Activated T-helper 1 cell treated with anti-CD3 and anti-CD28 coated beads, Interleukin-12 subunit alpha, Interleukin-12 subunit beta, Interleukin-2, Interleukin-4 antibody, amounts not matched to agents 30 ng/mL and 10 ng/mL and 1 ng/mL, durations not matched to agents 14 hours and 24 hours and 36 hours (primary cell): ENCODE measurements around the gene DDX19B. TPM values are rescaled to one million over a fixed set of nuclear protein-coding genes. Genes with fewer than 3 reads are reported as not detected.
"Not testable (repeated sequence)": the region's sequence is repeated elsewhere in the genome, so short reads cannot be mapped to it uniquely, and the experiment has no call there.

Experiments used
- DNase-seq: peaks from one replicate; pipeline ENCODE4 v3.0.0; 2021; ENCODE audit warnings: low spot score
- H3K27ac Mint-ChIP-seq: one replicate; pipeline ENCODE4 v1.8.0; 2021; ENCODE audit warnings: mild to moderate bottlenecking, mixed read lengths
- H3K27me3 Mint-ChIP-seq: one replicate; pipeline ENCODE4 v1.8.0; 2022; ENCODE audit warnings: mild to moderate bottlenecking, moderate library complexity, mixed read lengths; ENCODE audit not compliant: insufficient read depth
- H3K36me3 Mint-ChIP-seq: one replicate; pipeline ENCODE4 v1.8.0; 2021; ENCODE audit warnings: low read depth, mixed read lengths
- H3K4me1 Mint-ChIP-seq: one replicate; pipeline ENCODE4 v1.8.0; 2021; ENCODE audit warnings: low read depth, mixed read lengths
- H3K4me3 Mint-ChIP-seq: one replicate; pipeline ENCODE4 v1.8.0; 2021; ENCODE audit warnings: mild to moderate bottlenecking, moderate library complexity, mixed read lengths
- H3K9me3 Mint-ChIP-seq: one replicate; pipeline ENCODE4 v1.8.0; 2021; ENCODE audit warnings: mixed read lengths
- intact Hi-C: fragments of 100-400 bp; cut with micrococcal nuclease; formaldehyde crosslinking; loops from one replicate; pipeline ENCODE4 v1.15.1; 2024
- total RNA-seq: library from RNA; stranded (reverse); gene quantifications from 2 replicates; pipeline ENCODE4 v1.2.3, GENCODE V29; 2022

DDX19B gene
- total RNA-seq, 1 donor from 2014 or later = 31.2 TPM

DNA sequence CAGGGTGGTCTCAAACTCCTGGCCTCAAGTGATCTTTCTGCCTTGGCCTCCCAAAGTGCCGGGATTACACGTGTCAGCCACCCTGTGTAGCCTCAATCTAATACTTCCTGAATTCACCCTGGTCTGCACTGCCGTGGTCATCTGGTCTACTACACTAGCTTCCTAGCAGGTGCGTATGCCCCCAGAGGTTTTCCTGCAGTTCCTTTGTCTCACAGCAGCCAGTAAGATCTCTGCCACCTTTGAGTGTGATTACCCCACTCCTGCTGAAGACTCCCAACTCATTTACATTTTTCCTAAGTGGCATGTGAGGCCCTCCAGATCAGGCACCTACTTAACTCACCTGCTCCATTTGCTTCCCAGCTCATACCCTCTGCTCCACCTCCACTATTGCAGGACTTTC lies 42.6 kb downstream of the DDX19B start:
- DNase-seq = no peak
- H3K9me3 Mint-ChIP-seq = no peaks in the 10 kb centered on the region
- peaks cover 1% of the 10 kb centered on the region for H3K36me3 Mint-ChIP-seq
- no peak overlapping the region for H3K4me3 Mint-ChIP-seq
- peaks cover 5% of the 10 kb centered on the region for H3K4me1 Mint-ChIP-seq
- H3K27ac Mint-ChIP-seq = no peak overlapping the region
- intact Hi-C loops = no loop called here
- H3K27me3 Mint-ChIP-seq = no peaks in the 10 kb centered on the region

- no peaks in the 10 kb centered on the region for H3K27me3 Mint-ChIP-seq
- no peak overlapping the region for H3K4me3 Mint-ChIP-seq
- no peak overlapping the region for H3K27ac Mint-ChIP-seq
- H3K9me3 Mint-ChIP-seq = no peaks in the 10 kb centered on the region
- DNase-seq = no peak
- peaks cover 2% of the 10 kb centered on the region for H3K36me3 Mint-ChIP-seq
- intact Hi-C loops = no loop called here
- H3K4me1 Mint-ChIP-seq = peaks cover 5% of the 10 kb centered on the region
Observed at GRCh38 chr16:70342016-70342415, 43.0 kb downstream of the DDX19B start.

DNA sequence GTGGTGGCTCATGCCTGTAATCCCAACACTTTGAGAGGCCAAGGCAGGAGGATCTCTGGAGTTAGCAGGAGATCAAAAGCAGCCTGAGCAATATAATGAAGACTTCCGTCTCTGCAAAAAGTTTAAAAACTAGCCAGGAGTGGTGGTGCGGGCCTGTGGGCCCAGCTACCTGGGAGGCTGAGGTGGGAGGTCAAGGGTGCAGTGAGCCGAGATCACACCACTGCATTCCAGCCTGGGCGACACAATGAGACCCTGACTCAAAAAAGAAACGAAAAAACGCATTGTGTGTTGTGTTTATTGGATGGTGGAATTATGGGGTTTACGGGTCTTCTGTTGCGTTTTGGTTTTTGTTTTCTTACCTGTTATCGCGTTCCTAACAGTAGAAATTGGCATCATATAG lies 46.9 kb downstream of the DDX19B start:
- DNase-seq = no peak
- Mint-ChIP-seq H3K9me3 (no peaks in the 10 kb centered on the region), H3K27me3 (no peaks in the 10 kb centered on the region), H3K4me1 (peaks cover 31% of the 10 kb centered on the region), H3K36me3 (peaks cover 12% of the 10 kb centered on the region), H3K4me3 (peak overlapping the region; percentile 95), H3K27ac (peak overlapping the region; percentile 97)
- intact Hi-C loops = loop anchor here (1.0 to 2.0 kb wide), 3 partner anchors 47 to 93 kb away; partner anchors contain the start of genes AARS1 and DDX19B

DNA sequence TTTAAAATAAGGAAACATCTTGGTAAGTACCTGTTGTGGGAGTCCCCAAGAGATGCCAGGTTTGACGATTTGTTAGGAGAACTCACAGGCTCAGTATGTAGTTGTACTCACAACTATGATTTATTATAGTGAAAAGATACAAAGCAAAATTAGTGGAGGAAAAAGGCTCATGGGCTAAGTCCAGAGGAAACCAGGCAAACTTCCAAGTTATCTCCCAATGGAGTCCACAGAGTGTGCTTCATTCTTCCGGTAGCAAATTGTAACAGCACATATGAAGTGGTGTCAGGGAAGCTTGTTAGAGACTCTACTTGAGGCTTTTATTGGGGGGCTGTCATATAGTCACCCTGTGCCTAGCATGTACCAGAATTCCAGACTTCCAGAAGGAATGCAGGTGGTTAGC lies 50.0 kb downstream of the DDX19B start:
- no peaks in the 10 kb centered on the region for H3K27me3 Mint-ChIP-seq
- H3K4me3 Mint-ChIP-seq = peak overlapping the region; percentile 10
- intact Hi-C loops = no loop called here
- DNase-seq = no peak
- peaks cover 31% of the 10 kb centered on the region for H3K4me1 Mint-ChIP-seq
- H3K36me3 Mint-ChIP-seq = peaks cover 16% of the 10 kb centered on the region
- peak overlapping the region; percentile 5 for H3K27ac Mint-ChIP-seq
- no peaks in the 10 kb centered on the region for H3K9me3 Mint-ChIP-seq

- no peak for DNase-seq
- no peaks in the 10 kb centered on the region for H3K9me3 Mint-ChIP-seq
- H3K4me3 Mint-ChIP-seq = peak overlapping the region; percentile 33
- H3K27ac Mint-ChIP-seq = peak overlapping the region; percentile 18
- H3K27me3 Mint-ChIP-seq = no peaks in the 10 kb centered on the region
- intact Hi-C loops = no loop called here
- H3K4me1 Mint-ChIP-seq = peaks cover 31% of the 10 kb centered on the region
- H3K36me3 Mint-ChIP-seq = peaks cover 19% of the 10 kb centered on the region
Observed at GRCh38 chr16:70349783-70350182, 50.8 kb downstream of the DDX19B start.

- no peak for DNase-seq
- Mint-ChIP-seq H3K4me1 (no peaks in the 10 kb centered on the region), H3K9me3 (no peaks in the 10 kb centered on the region), H3K36me3 (peaks cover 27% of the 10 kb centered on the region), H3K4me3 (no peak overlapping the region), H3K27me3 (no peaks in the 10 kb centered on the region), H3K27ac (no peak overlapping the region)
- intact Hi-C loops = no loop called here
Observed at GRCh38 chr16:70359552-70359951, 60.6 kb downstream of the DDX19B start.

- DNase-seq = no peak
- no peaks in the 10 kb centered on the region for H3K27me3 Mint-ChIP-seq
- H3K4me3 Mint-ChIP-seq = no peak overlapping the region
- no peak overlapping the region for H3K27ac Mint-ChIP-seq
- H3K4me1 Mint-ChIP-seq = no peaks in the 10 kb centered on the region
- peaks cover 27% of the 10 kb centered on the region for H3K36me3 Mint-ChIP-seq
- no peaks in the 10 kb centered on the region for H3K9me3 Mint-ChIP-seq
- intact Hi-C loops = no loop called here
Observed at GRCh38 chr16:70364399-70364798, 65.4 kb downstream of the DDX19B start.

- DNase-seq = peak; percentile 18
- H3K27ac Mint-ChIP-seq, H3K27me3 Mint-ChIP-seq, H3K9me3 Mint-ChIP-seq, H3K4me1 Mint-ChIP-seq, H3K4me3 Mint-ChIP-seq: not testable (repeated sequence)
- intact Hi-C loops = loop anchor here (1.0 kb wide), 1 partner anchor 283 kb away; no protein-coding TSS in a partner anchor
- peaks cover 35% of the 10 kb centered on the region for H3K36me3 Mint-ChIP-seq
Observed at GRCh38 chr16:70370145-70370544, 71.2 kb downstream of the DDX19B start.

GRCh38 chr16:70370924-70371323 lies 71.9 kb downstream of the DDX19B start:
- Mint-ChIP-seq H3K36me3 (peaks cover 39% of the 10 kb centered on the region), H3K27ac (no peak overlapping the region), H3K4me3 (no peak overlapping the region), H3K27me3 (no peaks in the 10 kb centered on the region), H3K4me1 (no peaks in the 10 kb centered on the region), H3K9me3 (no peaks in the 10 kb centered on the region)
- intact Hi-C loops = loop anchor here (1.0 kb wide), 1 partner anchor 282 kb away; no protein-coding TSS in a partner anchor
- DNase-seq = no peak

- intact Hi-C loops = no loop called here
- H3K4me1 Mint-ChIP-seq = no peaks in the 10 kb centered on the region
- H3K27me3 Mint-ChIP-seq = no peaks in the 10 kb centered on the region
Observed at GRCh38 chr16:70372921-70373728, 74.1 kb downstream of the DDX19B start.

GRCh38 chr16:70374213-70374612 lies 75.2 kb downstream of the DDX19B start:
- no peaks in the 10 kb centered on the region for H3K9me3 Mint-ChIP-seq
- H3K27ac Mint-ChIP-seq = no peak overlapping the region
- H3K36me3 Mint-ChIP-seq = peaks cover 43% of the 10 kb centered on the region
- DNase-seq = no peak
- H3K27me3 Mint-ChIP-seq = no peaks in the 10 kb centered on the region
- no peak overlapping the region for H3K4me3 Mint-ChIP-seq
- intact Hi-C loops = no loop called here
- H3K4me1 Mint-ChIP-seq = no peaks in the 10 kb centered on the region

More at GRCh38 chr16:70372921-70373728, 74.1 kb downstream of the DDX19B start:
- H3K4me3 Mint-ChIP-seq = no peak overlapping the region
- no peak overlapping the region for H3K27ac Mint-ChIP-seq
- H3K36me3 Mint-ChIP-seq = peaks cover 43% of the 10 kb centered on the region
- H3K9me3 Mint-ChIP-seq = no peaks in the 10 kb centered on the region
- DNase-seq = no peak

DNA sequence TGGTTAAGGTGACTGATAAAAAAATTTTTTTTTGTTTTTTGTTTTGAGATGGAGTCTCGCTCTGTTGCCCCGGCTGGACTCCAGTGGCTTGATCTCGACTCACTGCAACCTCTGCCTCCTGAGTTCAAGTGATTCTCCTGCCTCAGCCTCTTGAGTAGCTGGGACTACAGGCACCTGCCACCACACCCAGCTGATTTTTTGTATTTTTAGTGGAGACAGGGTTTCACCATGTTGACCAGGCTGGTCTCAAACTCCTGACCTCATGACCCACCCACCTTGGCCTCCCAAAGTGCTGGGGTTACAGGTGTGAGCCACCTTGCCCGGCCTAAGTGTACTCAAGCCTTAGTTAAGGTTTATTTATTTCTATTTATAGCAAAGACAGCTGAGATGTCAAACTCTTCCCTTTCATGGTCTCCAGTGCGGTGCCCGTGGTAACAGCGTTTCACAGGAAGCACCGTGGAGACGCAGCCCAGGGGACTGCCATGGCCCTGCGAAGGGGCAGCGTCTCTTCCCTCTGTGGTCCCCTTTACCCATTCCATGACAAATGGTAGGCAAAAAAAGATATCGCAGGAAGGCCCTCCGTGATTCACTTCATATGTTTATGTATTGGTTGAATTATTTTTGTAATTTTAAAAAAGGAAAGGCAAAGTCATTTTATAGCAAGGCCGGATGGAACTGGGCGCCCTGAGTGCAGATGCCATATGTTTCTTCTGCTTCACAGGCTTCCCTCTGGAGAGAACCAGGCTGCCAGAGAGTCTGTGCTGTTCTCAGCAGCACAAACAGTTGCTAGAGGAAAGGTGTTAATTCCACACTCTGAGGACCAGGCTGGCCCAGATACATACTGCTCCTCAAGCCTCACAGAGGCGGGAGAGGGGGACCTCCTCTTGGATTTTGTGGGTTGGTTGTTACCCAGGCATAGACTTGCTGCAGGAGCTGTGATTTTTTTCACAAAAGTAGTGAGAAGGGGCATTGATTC lies 76.9 kb downstream of the DDX19B start:
- intact Hi-C loops = no loop called here
- H3K4me3 Mint-ChIP-seq = no peak overlapping the region
- H3K27me3 Mint-ChIP-seq = no peaks in the 10 kb centered on the region
- H3K27ac Mint-ChIP-seq = no peak overlapping the region
- H3K9me3 Mint-ChIP-seq = no peaks in the 10 kb centered on the region
- no peaks in the 10 kb centered on the region for H3K4me1 Mint-ChIP-seq
- no peak for DNase-seq
- peaks cover 38% of the 10 kb centered on the region for H3K36me3 Mint-ChIP-seq

- no peaks in the 10 kb centered on the region for H3K27me3 Mint-ChIP-seq
- no peak for DNase-seq
- no peaks in the 10 kb centered on the region for H3K9me3 Mint-ChIP-seq
- H3K4me3 Mint-ChIP-seq = peak overlapping the region; percentile 9
- peaks cover 32% of the 10 kb centered on the region for H3K36me3 Mint-ChIP-seq
- intact Hi-C loops = no loop called here
- H3K27ac Mint-ChIP-seq = no peak overlapping the region
- H3K4me1 Mint-ChIP-seq = no peaks in the 10 kb centered on the region
Observed at GRCh38 chr16:70377782-70378181, 78.8 kb downstream of the DDX19B start.
